ENCODE data around the gene MLLT11.

GRCh38 chr1:151047925-151048644 lies 12.1 kb upstream of the MLLT11 start:
- peak; percentile 60 for TF ChIP-seq CTCF (IDR thresholded peaks at IDR 0.05; ENCODE audit: low read length)
- no peak for TF ChIP-seq EZH2 (IDR thresholded peaks at IDR 0.05; ENCODE audit: borderline replicate concordance, low read length)

All from OCI-LY1 (cell line).